Measurements from ENCODE around the gene ITGB6. TPM values are rescaled to one million over a fixed set of nuclear protein-coding genes. Genes with fewer than 3 reads are reported as not detected.

ITGB6 gene
- total and polyA plus RNA-seq, 3 donors from 2014 or later, result 0.12 to 0.79 (median 0.18) TPM

GRCh38 chr2:160057356-160057755 lies 142.7 kb downstream of the ITGB6 start:
- no peak overlapping the region for H3K4me3 ChIP-seq
- no peaks in the 10 kb centered on the region for H3K36me3 ChIP-seq (ENCODE audit: low read depth, missing control alignments)
- no peaks in the 10 kb centered on the region for H3K27me3 ChIP-seq
- H3K27ac ChIP-seq, result no peak overlapping the region
- H3K4me1 ChIP-seq, result peaks cover 8% of the 10 kb centered on the region
- no peak for DNase-seq
- H3K9me3 ChIP-seq, result no peaks in the 10 kb centered on the region
- intact Hi-C loops (cut with DNase I; ENCODE audit: low total_unique reads), result no loop called here
- WGBS, 2 donors, result 72 to 74% methylated on average over 2 of the region's 2 CpGs
- TF ChIP-seq POLR2A (IDR thresholded peaks at IDR 0.05) (no peak), CTCF (IDR thresholded peaks at IDR 0.05) (no peak)

- Histone ChIP-seq H3K27me3 (no peaks in the 10 kb centered on the region), H3K36me3 (ENCODE audit: low read depth, missing control alignments) (no peaks in the 10 kb centered on the region), H3K4me1 (no peaks in the 10 kb centered on the region), H3K9me3 (no peaks in the 10 kb centered on the region), H3K27ac (no peak overlapping the region), H3K4me3 (no peak overlapping the region)
- DNase-seq, result no peak
- 91 to 93% methylated on average over 7 of the region's 7 CpGs for WGBS, 2 donors
- TF ChIP-seq POLR2A (IDR thresholded peaks at IDR 0.05), result no peak
- TF ChIP-seq CTCF (IDR thresholded peaks at IDR 0.05), result no peak
- intact Hi-C loops (cut with DNase I; ENCODE audit: low total_unique reads), result no loop called here
Observed at GRCh38 chr2:160055726-160056108, 144.4 kb downstream of the ITGB6 start.

GRCh38 chr2:160054984-160055725 lies 144.9 kb downstream of the ITGB6 start:
- 55 to 56% methylated on average over 7 of the region's 7 CpGs for WGBS, 2 donors
- TF ChIP-seq POLR2A (IDR thresholded peaks at IDR 0.05) (no peak), CTCF (IDR thresholded peaks at IDR 0.05) (no peak)
- Histone ChIP-seq H3K9me3 (no peaks in the 10 kb centered on the region), H3K27me3 (no peaks in the 10 kb centered on the region), H3K4me3 (no peak overlapping the region), H3K4me1 (no peaks in the 10 kb centered on the region), H3K36me3 (ENCODE audit: low read depth, missing control alignments) (no peaks in the 10 kb centered on the region), H3K27ac (no peak overlapping the region)
- DNase-seq, result no peak
- intact Hi-C loops (cut with DNase I; ENCODE audit: low total_unique reads), result no loop called here

GRCh38 chr2:160053946-160054345 lies 146.1 kb downstream of the ITGB6 start:
- H3K9me3 ChIP-seq, result no peaks in the 10 kb centered on the region
- 86 to 94% methylated on average over 2 of the region's 2 CpGs for WGBS, 2 donors
- H3K27me3 ChIP-seq, result no peaks in the 10 kb centered on the region
- no peak for DNase-seq
- H3K36me3 ChIP-seq (ENCODE audit: low read depth, missing control alignments), result no peaks in the 10 kb centered on the region
- no peaks in the 10 kb centered on the region for H3K4me1 ChIP-seq
- no peak overlapping the region for H3K4me3 ChIP-seq
- intact Hi-C loops (cut with DNase I; ENCODE audit: low total_unique reads), result no loop called here
- no peak overlapping the region for H3K27ac ChIP-seq
- no peak for TF ChIP-seq POLR2A (IDR thresholded peaks at IDR 0.05)
- no peak for TF ChIP-seq CTCF (IDR thresholded peaks at IDR 0.05)

- DNase-seq, result no peak
- Histone ChIP-seq H3K27ac (no peak overlapping the region), H3K4me1 (no peaks in the 10 kb centered on the region), H3K36me3 (ENCODE audit: low read depth, missing control alignments) (no peaks in the 10 kb centered on the region), H3K27me3 (no peaks in the 10 kb centered on the region), H3K4me3 (no peak overlapping the region), H3K9me3 (no peaks in the 10 kb centered on the region)
- TF ChIP-seq POLR2A (IDR thresholded peaks at IDR 0.05), result no peak
- no peak for TF ChIP-seq CTCF (IDR thresholded peaks at IDR 0.05)
- intact Hi-C loops (cut with DNase I; ENCODE audit: low total_unique reads), result no loop called here
- WGBS, 2 donors, result 88 to 89% methylated on average over 2 of the region's 2 CpGs
Observed at GRCh38 chr2:160052531-160052930, 147.5 kb downstream of the ITGB6 start.

Data from testis (tissue), 3 donors.